NB4 (cell line): ENCODE data around the gene HOXB3.

Experiments used
- DNase-seq: peaks from one replicate; pipeline ENCODE4 v3.0.0; 2010; ENCODE audit warnings: low read depth
- H3K4me3 ChIP-seq: one replicate; pipeline ENCODE4 v1.5.1; 2011; ENCODE audit warnings: mild to moderate bottlenecking, low read depth, low read length, moderate library complexity
- CTCF ChIP-seq: IDR thresholded peaks from one replicate; pipeline ENCODE4 v1.5.1; 2012; ENCODE audit warnings: low read depth, low read length
- MAX ChIP-seq: IDR thresholded peaks from 2 replicates; pipeline ENCODE4 v1.6.1; 2011; ENCODE audit warnings: low read depth, low read length
- MYC ChIP-seq: IDR thresholded peaks from 2 replicates; pipeline ENCODE4 v1.6.1; 2011; ENCODE audit warnings: low read depth, low read length
- POLR2A ChIP-seq: IDR thresholded peaks from 2 replicates; pipeline ENCODE4 v1.6.1; 2011; ENCODE audit warnings: mild to moderate bottlenecking; ENCODE audit not compliant: insufficient read length; ENCODE audit errors: extremely low read depth

HOXB3 gene

GRCh38 chr17:48542114-48542656 is 47.9 kb downstream of the HOXB3 start:
- no peak for DNase-seq
- H3K4me3 ChIP-seq: no peak overlapping the region
- TF ChIP-seq MYC: no peak
- TF ChIP-seq MAX: no peak
- TF ChIP-seq CTCF: no peak
- no peak for TF ChIP-seq POLR2A

GRCh38 chr17:48541577-48542113 is 48.4 kb downstream of the HOXB3 start:
- no peak for DNase-seq
- no peak for TF ChIP-seq CTCF
- TF ChIP-seq POLR2A: no peak
- TF ChIP-seq MYC: no peak
- no peak for TF ChIP-seq MAX
- H3K4me3 ChIP-seq: no peak overlapping the region

GRCh38 chr17:48541036-48541576 is 48.9 kb downstream of the HOXB3 start:
- no peak for DNase-seq
- H3K4me3 ChIP-seq: no peak overlapping the region
- no peak for TF ChIP-seq POLR2A
- TF ChIP-seq CTCF: no peak
- no peak for TF ChIP-seq MYC
- no peak for TF ChIP-seq MAX

GRCh38 chr17:48540213-48540612 is 49.8 kb downstream of the HOXB3 start:
- TF ChIP-seq MYC: no peak
- no peak for TF ChIP-seq POLR2A
- TF ChIP-seq CTCF: no peak
- no peak for TF ChIP-seq MAX
- H3K4me3 ChIP-seq: no peak overlapping the region
- DNase-seq: no peak

GRCh38 chr17:48539177-48539576 is 50.9 kb downstream of the HOXB3 start:
- no peak for TF ChIP-seq MAX
- TF ChIP-seq POLR2A: no peak
- no peak for TF ChIP-seq MYC
- TF ChIP-seq CTCF: no peak
- H3K4me3 ChIP-seq: no peak overlapping the region
- no peak for DNase-seq
